ENCODE data around the gene ZNF585A. TPM values are rescaled to one million over a fixed set of nuclear protein-coding genes. Genes with fewer than 3 reads are reported as not detected.

ZNF585A gene
- total RNA-seq, 1 donor from 2014 or later = 12.5 TPM

Other genes starting within 250 kb of the ZNF585A start
- gene ZNF420, start 94.3 kb downstream of the ZNF585A start, total RNA-seq = 47.3 TPM
- 30.9 TPM for gene ZNF585B, start 37.8 kb upstream of the ZNF585A start, total RNA-seq
- gene ZNF383, start 45.5 kb upstream of the ZNF585A start, total RNA-seq = 18.9 TPM
- 26.8 TPM for gene ZNF527, start 198.4 kb upstream of the ZNF585A start, total RNA-seq